Breast epithelium (tissue), 3 donors: Measurements from ENCODE around the gene SSTR5.

Experiments
- POLR2A ChIP-seq: fragments of 450-650 bp; IDR thresholded peaks from one replicate; pipeline ENCODE4 v1.6.1; 2016; ENCODE audit warnings: antibody characterized with exemption, mild to moderate bottlenecking, moderate library complexity
- POLR2AphosphoS5 ChIP-seq, 3 donors: sonication (generic); formaldehyde crosslinking; IDR thresholded peaks; one replicate each; pipeline ENCODE4 v1.6.1; 2017; ENCODE audit warnings: antibody characterized with exemption in 3 of 3
- TF ChIP-seq, protein P1 (sequence below), 3 donors: fragments of 450-650 bp; IDR thresholded peaks; one replicate each; pipeline ENCODE4 v1.5.1; 2016 to 2017; ENCODE audit warnings: antibody characterized with exemption in 3 of 3, mild to moderate bottlenecking in 3 of 3, moderate library complexity in 3 of 3

DNA sequence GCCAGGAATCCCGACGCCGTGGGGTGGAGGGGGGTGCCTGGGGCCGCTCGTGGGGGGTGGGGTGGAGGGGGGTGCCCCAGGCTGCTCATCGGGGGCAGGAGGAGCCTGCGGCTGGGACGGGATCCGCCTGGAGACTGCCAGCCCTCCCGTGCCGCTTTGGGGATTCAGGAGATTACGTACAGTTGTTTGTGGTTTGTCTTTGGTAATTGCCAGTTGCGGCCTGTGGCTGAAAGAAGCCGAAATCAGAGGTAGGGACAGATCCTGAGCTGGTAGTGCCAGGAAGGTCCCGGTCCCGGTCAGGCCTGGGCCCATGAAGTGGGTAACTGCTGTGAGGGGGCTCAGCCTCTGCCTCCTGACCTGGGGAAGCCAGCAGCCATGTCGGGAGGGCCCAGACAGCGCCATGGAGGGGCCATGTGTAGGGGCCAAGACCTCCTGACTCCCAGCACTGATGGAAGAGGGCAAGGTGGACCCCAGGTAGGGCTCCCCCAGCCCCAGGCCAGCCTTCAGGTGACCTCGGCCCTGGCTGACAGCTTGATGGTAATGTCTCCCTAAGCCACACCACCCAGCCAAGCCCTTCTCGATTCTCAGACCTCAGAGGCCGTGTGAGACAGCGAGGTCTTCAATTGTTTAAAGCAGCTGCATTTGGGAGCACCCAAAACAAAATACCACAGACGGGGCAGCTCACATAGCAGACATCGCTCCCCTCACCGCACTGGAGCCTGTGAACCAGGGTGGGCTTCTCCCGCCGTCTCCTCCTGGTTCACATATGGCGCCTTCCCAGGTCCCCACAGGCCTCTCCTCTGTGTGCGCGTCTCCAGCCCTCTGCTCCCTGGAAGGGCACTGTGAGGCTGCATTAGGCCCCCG lies 34.9 kb upstream of the SSTR5 start:
- TF ChIP-seq POLR2AphosphoS5 (IDR thresholded peaks at IDR 0.05) (no peak), POLR2A (no peak)
- TF ChIP-seq, protein P1, sequence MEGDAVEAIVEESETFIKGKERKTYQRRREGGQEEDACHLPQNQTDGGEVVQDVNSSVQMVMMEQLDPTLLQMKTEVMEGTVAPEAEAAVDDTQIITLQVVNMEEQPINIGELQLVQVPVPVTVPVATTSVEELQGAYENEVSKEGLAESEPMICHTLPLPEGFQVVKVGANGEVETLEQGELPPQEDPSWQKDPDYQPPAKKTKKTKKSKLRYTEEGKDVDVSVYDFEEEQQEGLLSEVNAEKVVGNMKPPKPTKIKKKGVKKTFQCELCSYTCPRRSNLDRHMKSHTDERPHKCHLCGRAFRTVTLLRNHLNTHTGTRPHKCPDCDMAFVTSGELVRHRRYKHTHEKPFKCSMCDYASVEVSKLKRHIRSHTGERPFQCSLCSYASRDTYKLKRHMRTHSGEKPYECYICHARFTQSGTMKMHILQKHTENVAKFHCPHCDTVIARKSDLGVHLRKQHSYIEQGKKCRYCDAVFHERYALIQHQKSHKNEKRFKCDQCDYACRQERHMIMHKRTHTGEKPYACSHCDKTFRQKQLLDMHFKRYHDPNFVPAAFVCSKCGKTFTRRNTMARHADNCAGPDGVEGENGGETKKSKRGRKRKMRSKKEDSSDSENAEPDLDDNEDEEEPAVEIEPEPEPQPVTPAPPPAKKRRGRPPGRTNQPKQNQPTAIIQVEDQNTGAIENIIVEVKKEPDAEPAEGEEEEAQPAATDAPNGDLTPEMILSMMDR (IDR thresholded peaks at IDR 0.05), result no peak
